K562 (cell line): ENCODE results near the gene ESR2. TPM values are rescaled to one million over a fixed set of nuclear protein-coding genes. Genes with fewer than 3 reads are reported as not detected.

Experiments
- BCL6 ChIP-seq: fragments of 250-450 bp; sonication (Bioruptor Pico); IDR thresholded peaks from 2 replicates; pipeline ENCODE4 v1.4.0; 2020
- CREM ChIP-seq: IDR thresholded peaks from 2 replicates; pipeline ENCODE4 v1.6.1; 2014; ENCODE audit warnings: antibody characterized with exemption, low read depth
- MAFG ChIP-seq: fragments of 450-650 bp; conservative IDR thresholded peaks from 2 replicates; pipeline ENCODE4 v1.6.1; 2016; ENCODE audit warnings: missing genetic modification characterization, missing compliant biosample characterization
- RBBP5 ChIP-seq: fragments of 200-600 bp; sonication (generic); IDR thresholded peaks from 2 replicates; pipeline ENCODE4 v1.6.1; 2012; ENCODE audit warnings: borderline replicate concordance, mild to moderate bottlenecking, low read length, control low read depth, inconsistent platforms; ENCODE audit not compliant: insufficient read depth, poor library complexity, severe bottlenecking
- ZBTB33 ChIP-seq: sonication (generic); formaldehyde crosslinking; IDR thresholded peaks from 2 replicates; pipeline ENCODE4 v1.8.1; 2023; ENCODE audit warnings: mild to moderate bottlenecking, missing genetic modification reagents
- ZNF143 ChIP-seq: sonication (generic); formaldehyde crosslinking; IDR thresholded peaks from 2 replicates; pipeline ENCODE4 v1.9.0; 2022; ENCODE audit warnings: mild to moderate bottlenecking, missing genetic modification reagents
- polyA plus RNA-seq, 8 experiments: library from polyadenylated mRNA; depleted of rRNA in 4 of 8; stranded (reverse) in 5 of 8; unstranded in 3 of 8; fragments of >200 nt; fragmentation: Nextera tagmentation in 2 of 8; fragmentation: Illumina TruSeq in 1 of 8; extraction: Ambion mirVana in 2 of 8; extraction: Trizol in 1 of 8; gene quantifications; 2 replicates each; pipeline versions ENCODE4 v1.2.1 to v1.2.3, GENCODE V29; 2011 to 2014; ENCODE audit warnings: inconsistent platforms in 1 of 8, missing spikeins in 1 of 8
- total RNA-seq, 7 experiments: library from RNA; depleted of rRNA in 6 of 7; stranded (reverse); fragments of >200 nt in 6 of 7; fragmentation: Illumina TruSeq in 2 of 7; extraction: Trizol in 2 of 7; gene quantifications; 2 replicates each; pipeline versions ENCODE4 v1.2.1 to v1.2.3, GENCODE V29; 2011 to 2021; ENCODE audit warnings: low replicate concordance in 1 of 7
- TF ChIP-seq, protein P1 (sequence below): fragments of 450-650 bp; IDR thresholded peaks from 2 replicates; pipeline ENCODE4 v1.6.1; 2016
- TF ChIP-seq, protein P2 (sequence below): fragments of 450-650 bp; formaldehyde crosslinking; IDR thresholded peaks from 2 replicates; pipeline ENCODE4 v1.4.0; 2022; ENCODE audit warnings: missing genetic modification characterization

The ESR2 gene
- total and polyA plus RNA-seq, 9 of the 15 experiments (the other 6 are each of a cell fraction or from before 2014, with no cell fraction given), result 0.07 to 3.8 (median 2.0) TPM

GRCh38 chr14:64220466-64220865 lies 73.7 kb downstream of the ESR2 start (continued):
- TF ChIP-seq RBBP5 (no peak), CREM (no peak), ZNF143 (no peak), BCL6 (CRISPR knock-in tag) (no peak), ZBTB33 (CRISPR knock-in tag) (no peak), MAFG (tag) (peak; percentile 83)
- TF ChIP-seq, protein P1, sequence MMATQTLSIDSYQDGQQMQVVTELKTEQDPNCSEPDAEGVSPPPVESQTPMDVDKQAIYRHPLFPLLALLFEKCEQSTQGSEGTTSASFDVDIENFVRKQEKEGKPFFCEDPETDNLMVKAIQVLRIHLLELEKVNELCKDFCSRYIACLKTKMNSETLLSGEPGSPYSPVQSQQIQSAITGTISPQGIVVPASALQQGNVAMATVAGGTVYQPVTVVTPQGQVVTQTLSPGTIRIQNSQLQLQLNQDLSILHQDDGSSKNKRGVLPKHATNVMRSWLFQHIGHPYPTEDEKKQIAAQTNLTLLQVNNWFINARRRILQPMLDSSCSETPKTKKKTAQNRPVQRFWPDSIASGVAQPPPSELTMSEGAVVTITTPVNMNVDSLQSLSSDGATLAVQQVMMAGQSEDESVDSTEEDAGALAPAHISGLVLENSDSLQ, result no peak
- TF ChIP-seq, protein P2, sequence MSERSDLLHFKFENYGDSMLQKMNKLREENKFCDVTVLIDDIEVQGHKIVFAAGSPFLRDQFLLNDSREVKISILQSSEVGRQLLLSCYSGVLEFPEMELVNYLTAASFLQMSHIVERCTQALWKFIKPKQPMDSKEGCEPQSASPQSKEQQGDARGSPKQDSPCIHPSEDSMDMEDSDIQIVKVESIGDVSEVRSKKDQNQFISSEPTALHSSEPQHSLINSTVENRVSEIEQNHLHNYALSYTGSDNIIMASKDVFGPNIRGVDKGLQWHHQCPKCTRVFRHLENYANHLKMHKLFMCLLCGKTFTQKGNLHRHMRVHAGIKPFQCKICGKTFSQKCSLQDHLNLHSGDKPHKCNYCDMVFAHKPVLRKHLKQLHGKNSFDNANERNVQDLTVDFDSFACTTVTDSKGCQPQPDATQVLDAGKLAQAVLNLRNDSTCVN (CRISPR knock-in tag), result no peak
